HEK293 (cell line): Measurements from ENCODE around the gene TTLL12.

Source experiments
- ATF2 ChIP-seq: fragments of 450-650 bp; formaldehyde crosslinking; IDR thresholded peaks from 2 replicates; pipeline ENCODE4 v1.5.1; 2016; ENCODE audit warnings: missing biosample characterization, missing genetic modification characterization, low read depth
- BCL11A ChIP-seq: fragments of 450-650 bp; formaldehyde crosslinking; IDR thresholded peaks from 2 replicates; pipeline ENCODE4 v1.5.1; 2016; ENCODE audit warnings: low read depth, missing biosample characterization, missing genetic modification characterization
- CTCF ChIP-seq: fragments of 450-650 bp; formaldehyde crosslinking; IDR thresholded peaks from 2 replicates; pipeline ENCODE4 v1.5.1; 2016; ENCODE audit warnings: missing biosample characterization, missing genetic modification characterization
- INSM2 ChIP-seq: fragments of 450-650 bp; formaldehyde crosslinking; IDR thresholded peaks from 2 replicates; pipeline ENCODE4 v1.5.1; 2016; ENCODE audit warnings: missing biosample characterization, missing genetic modification characterization
- PBX3 ChIP-seq: sonication (generic); formaldehyde crosslinking; IDR thresholded peaks from 2 replicates; pipeline ENCODE4 v1.8.1; 2022; ENCODE audit warnings: mild to moderate bottlenecking, moderate library complexity, missing genetic modification reagents
- REST ChIP-seq: fragments of 450-650 bp; formaldehyde crosslinking; IDR thresholded peaks from 2 replicates; pipeline ENCODE4 v1.5.1; 2016; ENCODE audit warnings: missing biosample characterization, missing genetic modification characterization
- SCRT1 ChIP-seq: fragments of 450-650 bp; formaldehyde crosslinking; IDR thresholded peaks from 2 replicates; pipeline ENCODE4 v1.5.1; 2016; ENCODE audit warnings: missing biosample characterization, missing genetic modification characterization, borderline replicate concordance
- TSHZ1 ChIP-seq: fragments of 450-650 bp; formaldehyde crosslinking; IDR thresholded peaks from 2 replicates; pipeline ENCODE4 v1.5.1; 2016; ENCODE audit warnings: missing biosample characterization, missing genetic modification characterization, borderline replicate concordance
- ZBTB7A ChIP-seq: fragments of 450-650 bp; formaldehyde crosslinking; IDR thresholded peaks from 2 replicates; pipeline ENCODE4 v1.5.1; 2016; ENCODE audit warnings: low read depth, missing biosample characterization, missing genetic modification characterization
- ZNF174 ChIP-seq: fragments of 450-650 bp; formaldehyde crosslinking; IDR thresholded peaks from 2 replicates; pipeline ENCODE4 v1.5.0; 2017; ENCODE audit warnings: missing biosample characterization, mild to moderate bottlenecking, missing genetic modification characterization
- ZNF175 ChIP-seq: fragments of 450-650 bp; formaldehyde crosslinking; IDR thresholded peaks from 2 replicates; pipeline ENCODE4 v1.5.1; 2016; ENCODE audit warnings: missing biosample characterization, missing genetic modification characterization
- ZNF529 ChIP-seq: fragments of 450-650 bp; formaldehyde crosslinking; IDR thresholded peaks from 2 replicates; pipeline ENCODE4 v1.5.1; 2017; ENCODE audit warnings: missing genetic modification characterization, missing biosample characterization; ENCODE audit not compliant: insufficient replicate concordance
- ZNF548 ChIP-seq: fragments of 450-650 bp; formaldehyde crosslinking; IDR thresholded peaks from 2 replicates; pipeline ENCODE4 v1.5.1; 2016; ENCODE audit warnings: missing biosample characterization, missing genetic modification characterization
- ZNF830 ChIP-seq: fragments of 450-650 bp; IDR thresholded peaks from 2 replicates; pipeline ENCODE4 v1.5.0; 2018; ENCODE audit warnings: missing biosample characterization, missing genetic modification characterization, low read depth, mild to moderate bottlenecking, moderate library complexity

GRCh38 chr22:43182118-43182517 is 4.8 kb downstream of the TTLL12 start:
- TF ChIP-seq CTCF (tag by site-specific recombination) (no peak), TSHZ1 (tag by site-specific recombination) (no peak), BCL11A (no peak), ZNF830 (tag by site-specific recombination) (no peak), REST (no peak), SCRT1 (tag by site-specific recombination) (no peak), ZBTB7A (tag by site-specific recombination) (no peak), ATF2 (no peak), INSM2 (tag by site-specific recombination) (no peak), ZNF174 (tag by site-specific recombination) (no peak), ZNF548 (tag by site-specific recombination) (no peak), PBX3 (CRISPR knock-in tag) (no peak), ZNF175 (tag by site-specific recombination) (no peak), ZNF529 (tag by site-specific recombination) (no peak)
